Measurements from ENCODE around the gene APLF. TPM values are rescaled to one million over a fixed set of nuclear protein-coding genes. Genes with fewer than 3 reads are reported as not detected.

Gene APLF
- total RNA-seq, 1 donor = 10.5 TPM

DNA sequence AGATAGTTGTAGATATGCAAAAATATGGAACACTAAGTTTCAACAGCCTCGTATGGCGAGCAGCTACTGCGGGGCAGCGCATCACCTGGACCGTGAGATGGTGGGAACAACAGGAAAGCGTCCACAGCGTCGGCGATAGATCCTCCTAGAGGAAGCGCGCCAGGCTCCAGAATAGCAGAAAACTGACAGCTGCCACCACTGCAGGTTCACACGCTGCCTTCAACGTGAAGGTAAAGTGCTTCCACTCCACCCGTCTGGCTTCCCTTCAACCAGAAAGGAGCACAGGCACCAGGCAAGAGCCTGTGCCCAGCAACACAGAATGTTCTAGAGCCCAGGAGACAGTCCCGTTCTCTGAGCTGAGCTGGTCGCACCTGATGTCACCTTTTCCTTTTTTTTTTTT is 20.3 kb upstream of the APLF start:
- DNase-seq (ENCODE audit: insufficient read length, low spot score, missing footprints) = no peak
- H3K4me1 ChIP-seq (ENCODE audit: insufficient read depth, low read length) = no peaks in the 10 kb centered on the region
- H3K4me3 ChIP-seq (ENCODE audit: insufficient read depth, low read length) = no peak overlapping the region
- H3K79me2 ChIP-seq (ENCODE audit: insufficient read depth, low read length) = no peaks in the 10 kb centered on the region
- H4K20me1 ChIP-seq (ENCODE audit: insufficient read depth, low read length) = no peaks in the 10 kb centered on the region
- H3K4me2 ChIP-seq (ENCODE audit: insufficient read depth, low read length) = no peak overlapping the region
- H3K27ac ChIP-seq (ENCODE audit: low read depth, low read length) = no peak overlapping the region
- no peak overlapping the region for H2AFZ ChIP-seq (ENCODE audit: low read length)
- no peaks in the 10 kb centered on the region for H3K36me3 ChIP-seq (ENCODE audit: insufficient read depth, low read length)
- no peaks in the 10 kb centered on the region for H3K9me3 ChIP-seq (ENCODE audit: low read depth, low read length)
- peaks cover 9% of the 10 kb centered on the region for H3K27me3 ChIP-seq (ENCODE audit: insufficient read depth, low read length)
- TF ChIP-seq, protein P1, sequence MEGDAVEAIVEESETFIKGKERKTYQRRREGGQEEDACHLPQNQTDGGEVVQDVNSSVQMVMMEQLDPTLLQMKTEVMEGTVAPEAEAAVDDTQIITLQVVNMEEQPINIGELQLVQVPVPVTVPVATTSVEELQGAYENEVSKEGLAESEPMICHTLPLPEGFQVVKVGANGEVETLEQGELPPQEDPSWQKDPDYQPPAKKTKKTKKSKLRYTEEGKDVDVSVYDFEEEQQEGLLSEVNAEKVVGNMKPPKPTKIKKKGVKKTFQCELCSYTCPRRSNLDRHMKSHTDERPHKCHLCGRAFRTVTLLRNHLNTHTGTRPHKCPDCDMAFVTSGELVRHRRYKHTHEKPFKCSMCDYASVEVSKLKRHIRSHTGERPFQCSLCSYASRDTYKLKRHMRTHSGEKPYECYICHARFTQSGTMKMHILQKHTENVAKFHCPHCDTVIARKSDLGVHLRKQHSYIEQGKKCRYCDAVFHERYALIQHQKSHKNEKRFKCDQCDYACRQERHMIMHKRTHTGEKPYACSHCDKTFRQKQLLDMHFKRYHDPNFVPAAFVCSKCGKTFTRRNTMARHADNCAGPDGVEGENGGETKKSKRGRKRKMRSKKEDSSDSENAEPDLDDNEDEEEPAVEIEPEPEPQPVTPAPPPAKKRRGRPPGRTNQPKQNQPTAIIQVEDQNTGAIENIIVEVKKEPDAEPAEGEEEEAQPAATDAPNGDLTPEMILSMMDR (IDR thresholded peaks at IDR 0.05; ENCODE audit: extremely low read depth, low read depth, low read length) = no peak

DNA sequence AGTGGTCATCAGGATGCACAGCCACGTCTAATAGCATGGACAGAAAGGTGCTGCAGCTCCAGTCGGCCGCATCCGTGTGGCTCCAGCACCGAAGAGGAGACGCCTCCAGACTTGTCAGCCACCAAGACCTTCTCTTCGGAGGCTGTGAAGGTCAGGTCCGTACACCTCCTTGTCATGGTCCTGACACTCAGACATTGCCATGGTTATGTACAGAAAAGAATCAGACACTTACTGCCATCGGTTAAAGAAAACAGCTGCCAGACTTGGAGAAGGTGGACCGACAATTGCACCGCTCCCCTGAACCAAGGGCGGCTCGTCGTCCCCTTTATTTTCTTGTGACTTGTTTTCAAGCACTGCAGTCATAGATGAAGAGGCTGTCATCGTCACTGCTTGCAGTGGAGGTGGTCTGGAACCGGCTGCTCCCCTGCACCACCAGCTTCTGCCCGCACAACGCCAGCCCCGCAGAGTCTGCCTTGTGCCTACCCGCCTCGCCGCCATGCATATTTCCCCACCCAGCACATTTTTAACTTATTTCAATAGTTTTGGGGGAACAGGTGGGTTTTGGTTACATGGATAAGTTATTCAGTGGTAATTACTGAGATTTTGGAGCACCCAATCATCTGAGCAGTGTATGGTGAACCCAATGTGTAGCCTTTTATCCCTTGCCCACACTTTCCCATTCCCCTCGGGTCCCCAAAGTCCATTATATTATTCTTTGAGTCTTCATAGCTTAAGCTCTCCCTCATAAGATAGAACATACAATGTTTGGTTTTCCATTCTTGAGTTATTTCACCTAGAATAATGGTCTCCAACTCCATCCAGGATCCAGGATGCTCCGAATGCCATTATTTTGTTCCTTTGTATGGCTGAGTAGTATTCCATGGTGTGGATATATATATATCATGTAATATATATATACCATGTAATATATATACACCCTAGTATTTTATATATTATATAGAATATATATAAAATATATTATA is 18.4 kb upstream of the APLF start:
- H3K4me1 ChIP-seq (ENCODE audit: insufficient read depth, low read length) = no peaks in the 10 kb centered on the region
- no peak overlapping the region for H3K4me2 ChIP-seq (ENCODE audit: insufficient read depth, low read length)
- TF ChIP-seq, protein P1 (IDR thresholded peaks at IDR 0.05; ENCODE audit: extremely low read depth, low read depth, low read length) = no peak
- H4K20me1 ChIP-seq (ENCODE audit: insufficient read depth, low read length) = no peaks in the 10 kb centered on the region
- H2AFZ ChIP-seq (ENCODE audit: low read length) = no peak overlapping the region
- no peaks in the 10 kb centered on the region for H3K9me3 ChIP-seq (ENCODE audit: low read depth, low read length)
- peaks cover 9% of the 10 kb centered on the region for H3K27me3 ChIP-seq (ENCODE audit: insufficient read depth, low read length)
- DNase-seq (ENCODE audit: insufficient read length, low spot score, missing footprints) = no peak
- no peaks in the 10 kb centered on the region for H3K36me3 ChIP-seq (ENCODE audit: insufficient read depth, low read length)
- no peak overlapping the region for H3K27ac ChIP-seq (ENCODE audit: low read depth, low read length)
- no peaks in the 10 kb centered on the region for H3K79me2 ChIP-seq (ENCODE audit: insufficient read depth, low read length)
- H3K4me3 ChIP-seq (ENCODE audit: insufficient read depth, low read length) = no peak overlapping the region

DNA sequence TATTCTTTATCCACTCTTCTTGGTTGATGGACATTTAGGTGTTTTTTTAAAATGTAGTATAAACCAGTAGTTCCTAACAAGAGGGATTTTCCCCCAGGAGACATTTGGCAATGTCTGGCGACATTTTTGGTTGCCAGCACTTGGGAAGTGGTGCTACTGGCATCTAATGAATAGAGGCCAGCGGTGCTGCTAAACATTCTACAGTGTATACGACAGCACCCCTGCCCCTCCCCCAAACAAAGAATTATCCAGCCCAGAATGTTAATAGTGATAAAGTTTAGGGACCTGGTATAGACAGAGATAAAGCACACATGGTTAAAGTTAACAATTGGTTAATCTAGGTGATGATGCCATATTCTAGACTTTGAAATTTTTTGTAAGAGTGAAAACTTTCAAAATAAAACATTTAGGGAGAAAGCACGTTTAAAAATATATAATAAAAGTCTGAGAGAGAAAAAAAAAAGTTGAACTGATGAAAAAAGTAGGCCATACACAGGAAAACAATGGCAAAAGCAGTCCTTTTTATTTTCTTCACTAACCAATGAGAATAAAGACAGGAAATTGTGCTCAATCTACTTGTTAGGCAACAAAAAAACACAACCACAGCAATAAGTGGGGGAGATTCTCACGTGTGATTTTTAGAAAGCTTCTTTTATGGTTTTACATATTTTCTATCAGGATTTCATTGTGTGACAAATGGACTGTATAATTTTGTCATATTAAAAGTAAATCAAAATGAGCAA is 15.1 kb upstream of the APLF start:
- H3K4me3 ChIP-seq (ENCODE audit: insufficient read depth, low read length) = no peak overlapping the region
- no peaks in the 10 kb centered on the region for H3K4me1 ChIP-seq (ENCODE audit: insufficient read depth, low read length)
- H3K79me2 ChIP-seq (ENCODE audit: insufficient read depth, low read length) = no peaks in the 10 kb centered on the region
- H3K27me3 ChIP-seq (ENCODE audit: insufficient read depth, low read length) = no peaks in the 10 kb centered on the region
- H3K36me3 ChIP-seq (ENCODE audit: insufficient read depth, low read length) = no peaks in the 10 kb centered on the region
- no peaks in the 10 kb centered on the region for H3K9me3 ChIP-seq (ENCODE audit: low read depth, low read length)
- H3K4me2 ChIP-seq (ENCODE audit: insufficient read depth, low read length) = no peak overlapping the region
- DNase-seq (ENCODE audit: insufficient read length, low spot score, missing footprints) = no peak
- no peak overlapping the region for H2AFZ ChIP-seq (ENCODE audit: low read length)
- TF ChIP-seq, protein P1 (IDR thresholded peaks at IDR 0.05; ENCODE audit: extremely low read depth, low read depth, low read length) = no peak
- H4K20me1 ChIP-seq (ENCODE audit: insufficient read depth, low read length) = no peaks in the 10 kb centered on the region
- H3K27ac ChIP-seq (ENCODE audit: low read depth, low read length) = no peak overlapping the region
